Measurements from ENCODE around the gene LIPJ. TPM values are rescaled to one million over a fixed set of nuclear protein-coding genes. Genes with fewer than 3 reads are reported as not detected.

Gene LIPJ
- polyA plus RNA-seq, 5 donors, result 0.09 to 0.31 (median 0.19) TPM

DNA sequence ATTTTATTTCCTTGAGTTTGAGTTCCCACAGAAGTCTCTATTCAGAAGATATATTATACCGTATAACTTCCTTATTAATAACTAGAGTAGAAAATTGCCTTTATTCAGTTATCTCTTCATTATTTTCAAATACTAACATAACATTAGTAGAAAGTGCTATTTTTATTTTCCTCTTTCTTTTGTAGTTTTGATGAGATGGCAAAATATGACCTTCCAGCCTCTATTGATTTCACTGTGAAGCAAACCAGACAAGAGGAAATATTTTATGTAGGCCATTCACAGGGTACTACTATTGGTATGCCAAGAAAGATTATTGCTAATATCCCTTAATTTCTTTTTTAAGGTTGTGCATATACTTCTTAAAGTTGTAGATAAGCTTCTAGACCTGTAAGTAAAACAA lies 7.9 kb downstream of the LIPJ start:
- no peak for DNase-seq

DNA sequence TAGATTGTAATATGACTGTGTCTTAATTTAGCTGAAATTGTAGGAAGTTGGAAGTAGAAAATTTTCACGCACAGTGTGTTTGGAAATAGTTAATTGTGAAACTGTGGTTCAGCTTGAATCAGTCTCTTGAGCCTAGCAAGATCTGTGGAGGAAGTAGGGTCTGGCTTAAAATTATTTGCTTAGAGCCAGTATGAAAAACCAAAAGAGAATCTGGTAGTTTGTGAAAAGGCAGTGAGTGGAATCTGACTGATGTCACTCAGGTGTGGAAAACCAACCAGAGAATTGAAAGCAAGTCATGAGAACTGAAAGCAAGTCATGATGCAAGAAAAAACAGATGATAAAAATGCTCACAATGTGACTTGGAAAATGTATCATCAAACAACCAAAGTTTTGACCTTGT lies 11.5 kb downstream of the LIPJ start:
- no peak for DNase-seq

DNA sequence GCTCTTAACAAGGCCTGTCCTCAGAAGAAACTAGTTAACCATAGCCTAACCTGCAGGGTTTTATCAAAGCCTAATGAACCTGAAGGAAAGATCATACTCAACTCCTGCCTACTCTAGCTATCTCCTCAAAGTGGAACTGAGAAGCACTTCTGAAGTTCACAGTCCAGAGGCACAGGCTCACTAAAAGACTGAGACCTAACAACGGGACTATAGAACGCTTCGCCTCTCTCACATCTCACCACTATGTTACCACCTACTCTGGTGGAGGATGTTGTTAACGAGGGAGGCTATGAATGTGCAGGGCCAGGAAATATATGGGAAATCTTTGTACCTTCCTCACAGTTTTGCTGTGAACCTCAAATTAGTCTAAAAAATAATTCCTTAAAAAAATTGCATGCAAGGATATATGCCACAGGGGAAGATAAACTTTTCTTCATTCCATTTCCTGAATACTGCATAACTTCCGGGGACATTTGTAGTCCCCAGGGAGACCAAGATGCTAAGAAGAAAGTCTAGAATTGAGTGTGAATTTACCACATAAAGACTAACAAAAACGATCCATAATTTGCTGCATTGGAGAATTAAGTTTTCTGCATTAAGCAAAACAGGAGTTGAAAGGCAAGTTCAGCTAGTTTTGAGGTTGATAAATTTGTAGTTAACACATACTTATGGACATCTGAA lies 21.6 kb downstream of the LIPJ start:
- no peak for DNase-seq

DNA sequence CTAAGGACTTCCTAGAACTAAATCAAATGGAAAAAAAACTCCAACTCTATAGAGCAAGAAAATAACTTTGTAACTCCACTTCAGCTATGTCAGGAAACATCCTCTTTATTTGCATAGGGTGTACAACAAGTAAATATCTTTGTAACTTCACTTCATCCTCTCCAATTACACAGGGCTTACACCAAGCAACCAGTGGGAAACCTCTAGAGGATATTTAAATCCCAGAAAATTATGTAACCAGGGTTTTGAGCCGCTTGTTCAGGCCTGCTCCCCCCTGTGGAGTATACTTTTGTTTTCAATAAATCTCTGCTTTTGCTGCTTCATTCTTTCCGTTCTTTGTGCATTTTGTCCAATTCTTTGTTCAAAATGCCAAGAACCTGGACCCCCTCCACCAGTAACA lies 22.2 kb downstream of the LIPJ start:
- DNase-seq, result no peak

DNA sequence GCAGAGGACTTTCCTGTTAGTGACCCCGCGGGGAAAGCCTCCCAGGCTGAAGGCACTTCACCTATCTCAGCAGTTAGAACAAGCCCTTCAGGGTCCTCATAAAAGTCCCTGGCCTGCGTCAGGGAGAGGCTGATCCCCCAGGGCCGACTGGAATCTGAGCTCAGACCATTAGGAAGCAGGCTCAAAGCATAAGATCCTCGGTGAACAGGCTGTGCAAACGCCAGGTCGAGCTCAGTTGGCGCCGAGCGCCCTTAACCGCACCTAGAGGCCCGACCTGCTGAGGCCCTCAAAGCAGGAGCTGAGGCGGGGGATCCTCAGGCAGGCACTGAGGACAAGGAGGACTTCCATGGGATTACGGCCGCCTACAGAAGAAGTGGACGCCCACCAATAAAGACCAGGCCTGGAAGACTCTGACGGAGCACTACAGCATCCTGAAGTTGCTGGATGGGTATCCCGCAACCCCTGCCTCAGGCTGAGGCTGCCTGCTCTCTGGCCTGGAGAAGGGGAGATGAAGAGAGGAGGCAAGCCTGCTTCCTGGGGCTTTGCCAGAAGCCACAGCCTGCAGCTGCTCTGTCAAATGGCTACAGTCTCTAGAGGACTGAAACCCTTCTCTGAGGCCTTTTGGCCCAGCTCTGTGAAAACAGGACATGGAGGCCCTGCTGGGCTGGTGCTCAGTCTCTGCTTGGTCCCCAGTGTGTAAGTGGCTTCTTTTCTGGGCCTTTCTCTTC lies 29.9 kb downstream of the LIPJ start:
- peak; percentile 2 to 12 for DNase-seq

DNA sequence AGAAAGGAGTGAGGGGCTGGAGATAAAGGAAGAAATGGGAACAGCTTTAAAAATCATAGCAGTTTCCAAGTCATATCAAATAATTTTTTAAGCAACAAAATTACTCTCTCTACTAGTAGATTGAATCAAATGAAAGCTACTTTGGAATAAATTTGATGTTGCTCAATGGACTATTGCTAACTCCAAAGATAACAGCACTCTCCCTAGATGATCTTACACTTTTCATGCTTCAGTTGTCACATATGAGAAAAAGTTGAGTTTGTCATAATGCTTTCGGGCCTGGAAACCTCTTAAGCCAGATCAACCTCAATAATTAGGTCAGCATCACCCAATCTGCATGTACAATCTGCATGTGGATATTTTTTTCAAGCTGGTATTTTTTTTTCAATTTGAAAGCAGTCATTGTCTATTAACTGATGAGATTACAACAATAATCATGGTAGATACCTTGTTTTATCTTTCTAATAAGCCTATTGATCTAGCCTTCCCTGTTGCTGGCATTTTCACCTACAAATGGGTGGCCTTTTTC lies 31.3 kb downstream of the LIPJ start:
- no peak for DNase-seq

DNA sequence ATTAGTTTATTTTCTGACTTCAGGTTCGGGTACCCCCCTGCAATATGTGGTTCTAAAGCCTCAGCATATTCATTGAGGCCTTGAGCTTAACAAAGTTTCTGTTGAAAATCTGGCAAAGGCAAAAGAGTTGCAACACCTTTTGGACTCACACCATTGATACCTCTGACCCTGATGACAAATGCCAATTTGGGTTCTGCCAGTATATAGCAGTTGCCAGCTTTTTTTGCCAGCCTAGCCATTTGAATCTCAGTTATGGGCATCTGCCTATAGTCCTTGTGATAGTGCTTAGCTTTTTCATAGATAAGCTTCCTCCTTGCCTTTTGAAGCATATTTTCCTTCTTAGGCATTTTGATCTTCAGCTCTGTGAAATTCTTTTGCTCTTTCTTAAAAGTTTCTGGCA lies 31.9 kb downstream of the LIPJ start:
- DNase-seq, result no peak

DNA sequence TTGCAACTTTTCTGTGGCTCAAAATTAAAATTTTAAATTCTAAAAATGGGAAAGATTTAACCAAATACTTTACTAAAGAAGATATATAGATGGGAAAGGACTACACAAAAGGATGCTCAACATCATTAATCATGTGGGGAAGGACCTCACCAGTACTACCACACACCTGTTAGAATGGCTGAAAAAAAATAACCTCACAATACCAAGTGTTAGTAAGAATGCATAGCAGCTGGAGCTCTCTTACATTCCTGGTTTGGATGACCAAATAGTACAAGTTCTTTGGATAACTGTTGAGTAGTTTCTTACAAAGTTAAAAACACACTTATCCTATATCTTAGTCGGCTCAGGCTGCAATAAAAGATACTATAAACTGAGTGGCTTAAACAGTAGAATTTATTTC lies 33.9 kb downstream of the LIPJ start:
- no peak for DNase-seq

DNA sequence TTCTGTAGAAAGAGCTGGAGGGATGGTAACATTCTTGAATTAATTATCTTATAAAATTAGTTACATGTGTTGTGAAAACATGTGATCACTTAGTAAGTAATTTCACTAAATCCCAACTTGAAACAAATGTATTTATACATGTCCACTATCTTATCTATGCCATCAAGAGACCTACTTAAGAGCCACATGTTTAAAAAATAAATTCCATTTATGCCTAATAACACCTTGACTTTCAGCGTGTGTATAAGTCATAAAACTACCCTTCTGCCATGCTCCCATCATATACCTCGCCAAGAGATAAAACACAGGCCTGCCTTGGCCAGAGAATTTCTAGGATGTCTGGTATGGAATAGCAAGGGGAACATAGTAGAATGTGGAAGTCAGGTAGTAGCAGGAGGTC lies 37.3 kb downstream of the LIPJ start:
- no peak for DNase-seq

DNA sequence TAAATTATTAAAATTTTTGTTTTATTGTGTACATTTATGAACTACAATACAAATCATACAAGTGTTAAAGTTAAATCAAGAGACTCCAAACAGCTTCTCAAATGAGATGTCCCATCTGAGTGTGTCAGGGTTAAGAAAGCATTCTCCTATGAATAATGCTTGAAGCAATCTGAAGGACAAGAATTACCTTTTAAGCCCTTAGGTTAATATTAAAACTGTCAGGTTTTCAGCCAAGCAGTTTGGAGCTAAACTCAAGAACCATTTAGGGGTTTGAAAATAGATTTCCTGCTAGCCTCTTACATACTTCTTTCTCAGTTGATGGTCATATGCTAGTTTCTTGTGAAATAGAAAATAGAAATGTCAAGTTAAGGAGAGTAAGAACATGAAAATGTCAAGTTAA lies 38.3 kb downstream of the LIPJ start:
- DNase-seq, result no peak

DNA sequence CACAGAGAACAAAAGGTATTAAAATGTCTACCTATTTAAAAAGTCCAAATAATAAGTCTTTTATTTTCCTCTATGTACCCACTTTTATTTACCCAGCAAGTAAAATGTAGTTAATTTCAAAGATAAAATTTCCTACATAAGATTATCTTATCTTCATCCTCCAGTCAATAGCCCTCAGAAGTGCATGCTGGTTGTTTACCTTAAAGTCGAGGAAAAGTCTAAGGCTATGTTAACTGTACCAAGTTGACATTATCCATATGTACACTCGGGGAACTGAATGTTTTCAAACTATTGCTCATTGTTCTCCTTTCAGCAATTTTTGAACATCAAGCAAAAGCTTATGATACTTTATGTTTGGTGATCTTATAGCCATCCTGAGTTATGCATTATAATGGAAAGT lies 53.6 kb downstream of the LIPJ start:
- no peak for DNase-seq

DNA sequence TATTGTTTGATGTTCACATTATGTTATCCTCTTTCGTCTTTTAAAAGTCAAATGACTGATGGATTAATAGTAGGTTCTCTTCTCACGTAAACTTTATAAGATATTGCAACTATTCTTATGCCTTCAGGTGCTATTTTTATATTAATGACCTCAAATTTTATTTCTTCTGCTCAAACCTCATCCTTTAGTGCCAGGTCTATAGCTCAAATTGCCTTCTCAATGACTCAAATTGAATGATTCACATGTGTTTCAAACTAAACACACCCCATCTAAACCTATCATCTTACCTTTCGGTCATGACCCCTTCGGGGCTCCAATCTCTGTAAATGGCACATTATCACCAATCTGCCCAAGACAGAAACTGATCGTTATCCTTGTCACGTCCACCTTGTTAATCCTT lies 55.6 kb downstream of the LIPJ start:
- DNase-seq, result no peak

DNA sequence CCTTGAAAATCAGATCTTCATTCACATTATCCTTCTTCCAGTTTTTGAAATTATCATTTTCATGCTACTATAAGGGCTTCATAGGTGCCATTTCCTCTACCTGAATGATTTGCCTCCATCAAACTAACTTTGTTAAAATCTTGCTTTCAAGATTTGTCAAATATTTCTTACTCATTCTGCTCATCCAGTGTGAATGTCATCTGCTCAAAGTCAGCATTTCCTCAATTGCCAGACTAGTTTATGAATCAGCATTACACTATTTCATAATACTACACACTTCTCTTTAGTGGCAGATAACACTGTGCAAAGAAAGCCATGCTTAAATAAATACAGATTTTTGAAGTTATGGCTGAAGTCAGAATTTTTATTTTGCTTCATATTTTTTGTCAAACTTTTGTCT lies 56.4 kb downstream of the LIPJ start:
- DNase-seq, result no peak

DNA sequence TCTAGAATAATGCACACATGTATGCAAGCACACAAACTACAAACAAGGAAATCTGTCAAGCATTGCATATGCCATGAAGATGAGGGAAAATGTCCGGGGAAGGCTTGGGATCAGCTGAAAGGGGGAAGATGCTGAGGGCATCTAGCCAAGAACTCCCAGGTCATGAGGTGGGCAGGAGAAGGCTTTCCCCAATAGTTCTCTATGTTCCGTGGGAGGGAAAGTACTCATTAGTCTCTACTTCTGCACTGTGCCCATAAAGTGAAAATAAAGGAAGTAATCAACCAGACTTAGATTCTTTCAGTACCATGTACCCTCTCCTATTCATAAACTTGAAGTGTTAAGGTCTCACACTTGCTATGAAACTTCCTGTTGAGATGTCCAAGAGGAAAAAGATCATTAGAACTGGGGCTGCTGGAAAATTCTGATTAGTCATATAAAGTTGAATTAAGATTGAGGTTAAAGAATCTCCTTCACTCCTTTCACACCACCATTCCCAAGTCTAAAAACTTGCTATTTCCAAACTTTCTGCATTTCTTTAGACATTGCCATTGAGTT lies 60.6 kb downstream of the LIPJ start:
- no peak for DNase-seq

DNA sequence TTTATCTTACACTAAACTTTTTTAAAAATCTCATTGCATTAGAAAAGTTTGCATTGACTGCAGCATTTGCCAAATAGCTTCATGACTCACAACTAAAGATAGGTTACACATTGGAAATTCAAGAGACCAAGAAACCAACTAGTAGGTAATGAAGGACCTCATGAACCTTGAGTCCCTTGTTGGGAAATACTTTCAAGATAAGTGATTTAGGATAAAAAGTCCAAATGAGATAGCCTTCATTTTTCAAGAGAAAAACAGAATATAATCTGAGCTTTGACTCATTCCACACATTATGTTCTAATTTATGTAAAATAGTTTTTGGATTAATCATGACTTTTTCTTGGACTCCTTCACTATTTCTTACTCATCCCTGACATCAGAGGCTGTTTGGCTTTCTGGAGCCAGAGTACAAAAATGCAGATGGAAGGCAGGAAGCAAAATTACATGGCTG lies 64.6 kb downstream of the LIPJ start:
- DNase-seq, result no peak

DNA sequence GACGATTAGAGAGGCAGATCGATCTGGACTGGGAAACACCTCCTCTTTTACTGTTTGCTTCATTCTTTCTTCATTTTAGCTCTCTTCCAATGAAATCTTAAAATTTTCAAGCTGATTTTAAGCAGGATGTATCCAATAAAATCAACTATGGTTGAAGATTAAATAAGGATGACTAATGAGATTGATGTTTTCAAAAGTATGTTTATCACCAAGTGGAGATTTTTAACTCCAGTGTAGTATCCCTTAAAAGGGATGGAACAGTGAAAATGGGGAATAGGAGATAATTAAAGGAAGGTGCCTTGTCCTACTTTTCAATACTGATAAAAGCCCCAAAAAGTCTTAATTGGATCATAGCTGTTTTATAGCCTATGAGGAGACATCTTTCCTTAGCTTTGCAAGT lies 66.1 kb downstream of the LIPJ start:
- DNase-seq, result no peak

Other genes starting within 250 kb of the LIPJ start
- gene RNLS, start 3.4 kb upstream of the LIPJ start, polyA plus RNA-seq (ENCODE audit: insufficient read depth in 1 of 5, insufficient read length in 5 of 5, low replicate concordance in 1 of 5), result 1 to 10 TPM; 4.3 to 7.0 (median 5.2) TPM
- under 1 TPM in 3 of 5 donors, not detected in 2; 0.12 to 0.33 (median 0.30) TPM for gene LIPF, start 77.7 kb downstream of the LIPJ start, polyA plus RNA-seq (ENCODE audit: insufficient read depth in 1 of 5, insufficient read length in 5 of 5, low replicate concordance in 1 of 5)
- not detected for gene LIPK, start 119.5 kb downstream of the LIPJ start, polyA plus RNA-seq (ENCODE audit: insufficient read depth in 1 of 5, insufficient read length in 5 of 5, low replicate concordance in 1 of 5)
- not detected for gene LIPN, start 173.3 kb downstream of the LIPJ start, polyA plus RNA-seq (ENCODE audit: insufficient read depth in 1 of 5, insufficient read length in 5 of 5, low replicate concordance in 1 of 5)
- gene LIPM, start 216.0 kb downstream of the LIPJ start, polyA plus RNA-seq (ENCODE audit: insufficient read depth in 1 of 5, insufficient read length in 5 of 5, low replicate concordance in 1 of 5), result under 1 TPM in 2 of 5 donors, not detected in 3; 0.09 to 0.12 TPM

All from right lung (tissue), 5 donors.